Measurements from ENCODE around the gene FBXO21. TPM values are rescaled to one million over a fixed set of nuclear protein-coding genes. Genes with fewer than 3 reads are reported as not detected.
"Not testable (repeated sequence)": the region's sequence is repeated elsewhere in the genome, so short reads cannot be mapped to it uniquely, and the experiment has no call there.

The FBXO21 gene
- total and polyA plus RNA-seq, 9 donors, result 47.8 to 287 (median 116) TPM

DNA sequence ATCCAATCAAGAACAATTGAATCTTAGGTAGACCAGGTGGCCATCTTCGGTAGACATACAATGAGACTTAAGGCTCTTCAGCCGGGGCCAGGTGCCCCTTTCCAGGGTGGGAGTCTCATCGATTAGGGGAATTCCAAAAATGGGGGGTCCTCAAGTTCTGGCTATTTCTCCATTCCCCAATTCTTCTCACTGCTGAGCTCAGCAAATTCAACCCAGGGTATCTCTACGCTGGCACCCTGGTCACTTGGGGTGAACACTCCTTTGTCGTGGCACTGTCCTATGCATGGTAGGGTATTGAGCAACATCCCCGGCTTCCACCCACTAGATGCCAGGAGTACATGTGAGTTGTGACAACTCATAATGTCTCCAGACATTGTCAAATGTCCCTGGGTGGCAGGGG, 34.9 kb upstream of the FBXO21 start:
- TF ChIP-seq EP300 (IDR thresholded peaks at IDR 0.05) (no peak), POLR2A (IDR thresholded peaks at IDR 0.05) (no peak)
- TF ChIP-seq, protein P1, sequence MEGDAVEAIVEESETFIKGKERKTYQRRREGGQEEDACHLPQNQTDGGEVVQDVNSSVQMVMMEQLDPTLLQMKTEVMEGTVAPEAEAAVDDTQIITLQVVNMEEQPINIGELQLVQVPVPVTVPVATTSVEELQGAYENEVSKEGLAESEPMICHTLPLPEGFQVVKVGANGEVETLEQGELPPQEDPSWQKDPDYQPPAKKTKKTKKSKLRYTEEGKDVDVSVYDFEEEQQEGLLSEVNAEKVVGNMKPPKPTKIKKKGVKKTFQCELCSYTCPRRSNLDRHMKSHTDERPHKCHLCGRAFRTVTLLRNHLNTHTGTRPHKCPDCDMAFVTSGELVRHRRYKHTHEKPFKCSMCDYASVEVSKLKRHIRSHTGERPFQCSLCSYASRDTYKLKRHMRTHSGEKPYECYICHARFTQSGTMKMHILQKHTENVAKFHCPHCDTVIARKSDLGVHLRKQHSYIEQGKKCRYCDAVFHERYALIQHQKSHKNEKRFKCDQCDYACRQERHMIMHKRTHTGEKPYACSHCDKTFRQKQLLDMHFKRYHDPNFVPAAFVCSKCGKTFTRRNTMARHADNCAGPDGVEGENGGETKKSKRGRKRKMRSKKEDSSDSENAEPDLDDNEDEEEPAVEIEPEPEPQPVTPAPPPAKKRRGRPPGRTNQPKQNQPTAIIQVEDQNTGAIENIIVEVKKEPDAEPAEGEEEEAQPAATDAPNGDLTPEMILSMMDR (IDR thresholded peaks at IDR 0.05), result no peak
- H3K36me3 ChIP-seq, result no peaks in the 10 kb centered on the region
- DNase-seq, result no peak
- H3K27me3 ChIP-seq, result no peaks in the 10 kb centered on the region
- H3K4me3 ChIP-seq, result no peak overlapping the region
- no peaks in the 10 kb centered on the region for H3K4me1 ChIP-seq (ENCODE audit: insufficient read depth)
- 74 to 95% (median 87%) methylated on average over 6 of the region's 6 CpGs for WGBS, 3 donors
- no peak overlapping the region for H3K27ac ChIP-seq
- H3K9me3 ChIP-seq, result no peaks in the 10 kb centered on the region
- intact Hi-C loops (cut with DNase I), result loop anchor here in 1 of 4 donors (5.0 kb wide), 1 partner anchor 532 kb away; no protein-coding TSS in a partner anchor

DNA sequence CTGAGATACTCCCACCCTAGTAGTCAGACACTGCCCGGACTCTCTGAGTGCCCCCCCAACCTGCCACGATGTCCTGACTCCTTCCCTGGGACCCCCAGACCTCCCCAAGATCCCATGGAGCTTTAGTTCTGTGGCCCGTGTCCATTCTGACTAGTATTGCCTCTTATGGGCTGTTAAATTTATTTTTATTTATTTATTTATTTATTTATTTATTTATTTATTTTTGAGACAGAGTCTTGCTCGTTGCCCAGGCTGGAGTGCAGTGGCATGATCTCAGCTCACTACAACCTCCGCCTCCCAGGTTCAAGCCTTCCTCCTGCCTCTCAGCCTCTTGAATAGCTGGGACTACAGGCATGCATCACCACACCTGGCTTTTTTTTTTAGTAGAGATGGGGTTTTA, 30.7 kb upstream of the FBXO21 start:
- H3K27me3 ChIP-seq; H3K9me3 ChIP-seq; H3K27ac ChIP-seq; intact Hi-C loops (cut with DNase I); H3K4me3 ChIP-seq; H3K4me1 ChIP-seq (ENCODE audit: insufficient read depth); DNase-seq; H3K36me3 ChIP-seq: not testable (repeated sequence)
- WGBS, 3 donors, result 57 to 80% (median 61%) methylated on average over 5 of the region's 5 CpGs

DNA sequence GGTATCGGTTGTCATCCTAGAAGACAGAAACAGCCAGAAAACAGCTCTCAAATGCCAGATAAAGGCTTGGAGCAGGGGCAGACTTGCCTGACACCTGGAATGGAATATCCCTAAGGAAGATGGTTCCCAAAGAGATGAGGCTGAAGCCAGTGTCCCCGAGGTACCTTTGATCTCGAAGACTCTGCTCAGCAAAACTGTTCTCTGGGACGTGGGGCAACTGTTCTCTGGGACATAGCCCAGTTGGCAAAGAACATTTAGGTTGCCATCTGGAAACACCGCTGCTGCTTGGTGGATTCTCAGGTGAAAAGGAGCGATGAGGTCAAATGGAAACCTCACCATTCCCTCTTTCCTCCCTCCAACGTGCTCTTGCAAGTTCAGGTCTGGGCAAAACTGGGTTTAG, 27.9 kb upstream of the FBXO21 start:
- H3K4me3 ChIP-seq, result no peak overlapping the region
- H3K9me3 ChIP-seq, result no peaks in the 10 kb centered on the region
- 69 to 79% (median 74%) methylated on average over 7 of the region's 7 CpGs for WGBS, 3 donors
- no peak overlapping the region for H3K27ac ChIP-seq
- H3K4me1 ChIP-seq (ENCODE audit: insufficient read depth), result no peaks in the 10 kb centered on the region
- DNase-seq, result no peak
- H3K27me3 ChIP-seq, result no peaks in the 10 kb centered on the region
- intact Hi-C loops (cut with DNase I), result loop anchor here in 1 of 4 donors (5.0 kb wide), 1 partner anchor 614 kb away; no protein-coding TSS in a partner anchor
- H3K36me3 ChIP-seq, result no peaks in the 10 kb centered on the region
- TF ChIP-seq POLR2A (IDR thresholded peaks at IDR 0.05) (no peak), EP300 (IDR thresholded peaks at IDR 0.05) (no peak)
- TF ChIP-seq, protein P1 (IDR thresholded peaks at IDR 0.05), result no peak

DNA sequence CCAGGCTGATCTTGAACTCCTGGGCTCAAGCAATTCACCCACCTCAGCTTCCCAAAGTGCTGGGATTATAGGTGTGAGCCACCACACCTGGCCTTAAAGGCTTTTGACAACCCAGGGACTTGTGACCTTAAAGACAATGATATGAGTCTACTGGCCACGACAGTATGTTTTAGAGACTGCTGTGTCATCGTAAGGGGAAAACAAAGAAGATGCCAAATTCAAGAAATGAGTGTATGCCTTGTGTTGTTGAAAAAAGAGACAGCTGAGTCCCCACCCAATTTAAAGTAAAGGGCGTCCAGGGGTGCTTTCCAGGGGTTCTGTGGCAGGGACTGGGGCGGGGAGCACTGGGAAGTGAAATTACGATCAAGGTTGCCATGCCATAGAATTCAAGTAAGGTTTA, 26.4 kb upstream of the FBXO21 start:
- H3K4me3 ChIP-seq, result no peak overlapping the region
- WGBS, 3 donors, result 62 to 71% (median 69%) methylated on average over 5 of the region's 5 CpGs
- H3K36me3 ChIP-seq, result no peaks in the 10 kb centered on the region
- no peak overlapping the region for H3K27ac ChIP-seq
- DNase-seq, result no peak
- intact Hi-C loops (cut with DNase I), result loop anchor here in 1 of 4 donors (5.0 kb wide), 1 partner anchor 616 kb away; no protein-coding TSS in a partner anchor
- no peaks in the 10 kb centered on the region for H3K9me3 ChIP-seq
- TF ChIP-seq EP300 (IDR thresholded peaks at IDR 0.05) (no peak), POLR2A (IDR thresholded peaks at IDR 0.05) (no peak)
- TF ChIP-seq, protein P1 (IDR thresholded peaks at IDR 0.05), result no peak
- no peaks in the 10 kb centered on the region for H3K4me1 ChIP-seq (ENCODE audit: insufficient read depth)
- no peaks in the 10 kb centered on the region for H3K27me3 ChIP-seq

DNA sequence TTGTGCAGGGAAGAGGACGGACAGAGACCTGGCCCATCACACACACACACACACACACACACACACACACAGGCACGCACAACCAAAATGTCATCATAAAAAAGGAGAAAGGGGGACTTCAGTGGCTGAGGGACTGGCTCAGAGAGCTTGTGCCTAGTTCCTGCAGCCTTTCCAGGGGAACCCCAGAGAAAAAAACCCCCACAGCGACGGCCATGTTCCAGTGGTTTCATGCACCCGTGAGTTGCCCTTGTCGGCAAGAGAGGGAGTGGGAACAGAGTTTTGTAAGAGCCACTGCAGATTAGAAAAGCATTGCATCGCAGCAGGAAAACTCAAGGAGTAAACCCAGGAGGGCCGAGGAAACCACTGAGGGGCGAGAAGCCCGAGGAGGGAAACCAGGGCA, 24.5 kb upstream of the FBXO21 start:
- Histone ChIP-seq H3K4me3 (no peak overlapping the region), H3K9me3 (no peaks in the 10 kb centered on the region), H3K27ac (no peak overlapping the region), H3K27me3 (no peaks in the 10 kb centered on the region), H3K36me3 (no peaks in the 10 kb centered on the region), H3K4me1 (ENCODE audit: insufficient read depth) (no peaks in the 10 kb centered on the region)
- WGBS, 3 donors, result 69 to 81% (median 75%) methylated on average over 10 of the region's 10 CpGs
- intact Hi-C loops (cut with DNase I), result loop anchor here (5.0 kb wide), 2 partner anchors 618 to 623 kb away; no protein-coding TSS in a partner anchor
- no peak for DNase-seq
- TF ChIP-seq EP300 (IDR thresholded peaks at IDR 0.05), result no peak
- TF ChIP-seq, protein P1 (IDR thresholded peaks at IDR 0.05), result no peak
- no peak for TF ChIP-seq POLR2A (IDR thresholded peaks at IDR 0.05)
